NB4 (cell line): ENCODE data around the gene LRRC17.

ENCODE experiments used
- POLR2A ChIP-seq: IDR thresholded peaks from 2 replicates; pipeline ENCODE4 v1.6.1; 2011; ENCODE audit warnings: mild to moderate bottlenecking; ENCODE audit not compliant: insufficient read length; ENCODE audit errors: extremely low read depth
- TF ChIP-seq, protein P1 (sequence below): IDR thresholded peaks from one replicate; pipeline ENCODE4 v1.5.1; 2012; ENCODE audit warnings: low read depth, low read length

DNA sequence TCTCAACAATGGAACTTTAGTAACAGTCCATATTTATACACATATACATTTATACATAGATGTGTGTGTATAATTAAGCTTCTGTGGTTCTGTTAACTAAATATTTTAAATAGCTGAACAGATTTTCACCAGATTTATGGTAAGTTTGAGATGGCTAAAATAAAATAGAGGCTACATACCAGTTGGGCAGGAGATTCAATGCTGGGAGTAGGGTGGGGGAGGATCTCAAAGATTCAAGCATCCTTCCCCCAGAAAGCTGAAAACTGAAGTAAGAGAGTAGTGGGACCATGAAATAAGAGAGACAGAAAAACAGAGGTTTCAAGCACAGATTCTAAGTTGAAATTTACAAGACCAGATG, 14.0 kb downstream of the LRRC17 start:
- TF ChIP-seq, protein P1, sequence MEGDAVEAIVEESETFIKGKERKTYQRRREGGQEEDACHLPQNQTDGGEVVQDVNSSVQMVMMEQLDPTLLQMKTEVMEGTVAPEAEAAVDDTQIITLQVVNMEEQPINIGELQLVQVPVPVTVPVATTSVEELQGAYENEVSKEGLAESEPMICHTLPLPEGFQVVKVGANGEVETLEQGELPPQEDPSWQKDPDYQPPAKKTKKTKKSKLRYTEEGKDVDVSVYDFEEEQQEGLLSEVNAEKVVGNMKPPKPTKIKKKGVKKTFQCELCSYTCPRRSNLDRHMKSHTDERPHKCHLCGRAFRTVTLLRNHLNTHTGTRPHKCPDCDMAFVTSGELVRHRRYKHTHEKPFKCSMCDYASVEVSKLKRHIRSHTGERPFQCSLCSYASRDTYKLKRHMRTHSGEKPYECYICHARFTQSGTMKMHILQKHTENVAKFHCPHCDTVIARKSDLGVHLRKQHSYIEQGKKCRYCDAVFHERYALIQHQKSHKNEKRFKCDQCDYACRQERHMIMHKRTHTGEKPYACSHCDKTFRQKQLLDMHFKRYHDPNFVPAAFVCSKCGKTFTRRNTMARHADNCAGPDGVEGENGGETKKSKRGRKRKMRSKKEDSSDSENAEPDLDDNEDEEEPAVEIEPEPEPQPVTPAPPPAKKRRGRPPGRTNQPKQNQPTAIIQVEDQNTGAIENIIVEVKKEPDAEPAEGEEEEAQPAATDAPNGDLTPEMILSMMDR, result no peak
- TF ChIP-seq POLR2A, result no peak
